Smooth muscle cell (in vitro differentiated cells): Measurements from ENCODE around the gene CNPY1. TPM values are rescaled to one million over a fixed set of nuclear protein-coding genes. Genes with fewer than 3 reads are reported as not detected.

Experiments used
- DNase-seq: peaks from one replicate; lab custom pipeline; 2025; ENCODE audit not compliant: unreplicated experiment; lab: John Stamatoyannopoulos, UW
- H2AFZ ChIP-seq: fragments of 200-600 bp; sonication (generic); 2 replicates; pipeline ENCODE4 v1.6.0; 2016; ENCODE audit warnings: antibody characterized with exemption, low read depth, mild to moderate bottlenecking
- H3F3A ChIP-seq: fragments of 200-600 bp; sonication (generic); 2 replicates; pipeline ENCODE4 v1.6.0; 2017; ENCODE audit warnings: antibody characterized with exemption, low read depth
- H3K27ac ChIP-seq: fragments of 200-600 bp; sonication (generic); 2 replicates; pipeline ENCODE4 v1.5.1; 2016; ENCODE audit warnings: low read depth, mild to moderate bottlenecking
- H3K27me3 ChIP-seq: fragments of 200-600 bp; sonication (generic); 2 replicates; pipeline ENCODE4 v1.6.1; 2016; ENCODE audit warnings: low read depth, mild to moderate bottlenecking
- H3K36me3 ChIP-seq: fragments of 200-600 bp; sonication (generic); 2 replicates; pipeline ENCODE4 v1.5.1; 2016; ENCODE audit warnings: low read depth
- H3K4me1 ChIP-seq: fragments of 200-600 bp; sonication (generic); 2 replicates; pipeline ENCODE4 v1.5.1; 2016; ENCODE audit warnings: low read depth
- H3K4me2 ChIP-seq: fragments of 200-600 bp; sonication (generic); 2 replicates; pipeline ENCODE4 v1.6.0; 2016; ENCODE audit warnings: mild to moderate bottlenecking
- H3K4me3 ChIP-seq: fragments of 200-600 bp; sonication (generic); 2 replicates; pipeline ENCODE4 v1.5.1; 2016; ENCODE audit warnings: mild to moderate bottlenecking
- H3K79me2 ChIP-seq: fragments of 200-600 bp; sonication (generic); 2 replicates; pipeline ENCODE4 v1.6.0; 2016; ENCODE audit warnings: low read depth, mild to moderate bottlenecking
- H3K9ac ChIP-seq: fragments of 200-600 bp; sonication (generic); 2 replicates; pipeline ENCODE4 v1.6.0; 2016; ENCODE audit warnings: low read depth
- H3K9me3 ChIP-seq: fragments of 200-600 bp; sonication (generic); replicated peaks from 2 replicates; pipeline ENCODE4 v1.5.1; 2016; ENCODE audit warnings: low read depth
- H4K20me1 ChIP-seq: fragments of 200-600 bp; sonication (generic); 2 replicates; pipeline ENCODE4 v1.6.0; 2016; ENCODE audit warnings: low read depth
- CTCF ChIP-seq: fragments of 200-600 bp; sonication (generic); IDR thresholded peaks from 2 replicates; pipeline ENCODE4 v1.5.1; 2017; ENCODE audit warnings: borderline replicate concordance, mild to moderate bottlenecking, antibody characterized with exemption; ENCODE audit not compliant: insufficient read depth, poor library complexity, severe bottlenecking
- WGBS: methylation state at CpG from one replicate; pipeline ENCODE4 v1.1.7; 2016; ENCODE audit warnings: low lambda C conversion rate; 5-methylcytosine and 5-hydroxymethylcytosine counted together
- polyA plus RNA-seq: library from polyadenylated mRNA; unstranded; fragments of >200 nt; fragmentation: Nextera tagmentation; extraction: Ambion mirVana; gene quantifications from 2 replicates; pipeline ENCODE4 v1.2.1, GENCODE V29; 2016
- total RNA-seq: library from RNA; depleted of rRNA; stranded (reverse); fragments of >200 nt; gene quantifications from 2 replicates; pipeline ENCODE4 v1.2.3, GENCODE V29; 2014

The CNPY1 gene
- total and polyA plus RNA-seq, 2 experiments from 2014 or later = 1.0 TPM; not detected in 1

- H3F3A ChIP-seq = no peaks in the 10 kb centered on the region
- H3K79me2 ChIP-seq = no peaks in the 10 kb centered on the region
- 81% methylated on average over 9 of the region's 9 CpGs for WGBS
- H3K27ac ChIP-seq = no peak overlapping the region
- H3K9ac ChIP-seq = no peak overlapping the region
- peaks cover 89% of the 10 kb centered on the region for H3K27me3 ChIP-seq
- no peak overlapping the region for H3K4me2 ChIP-seq
- DNase-seq = no peak
- no peaks in the 10 kb centered on the region for H3K36me3 ChIP-seq
- no peaks in the 10 kb centered on the region for H3K4me1 ChIP-seq
- H3K9me3 ChIP-seq = no peaks in the 10 kb centered on the region
- no peak overlapping the region for H3K4me3 ChIP-seq
- H2AFZ ChIP-seq = no peak overlapping the region
- TF ChIP-seq CTCF = no peak
- H4K20me1 ChIP-seq = no peaks in the 10 kb centered on the region
These were observed 28.9 kb downstream of the CNPY1 start for GRCh38 chr7:155517452-155517851.

- no peak overlapping the region for H3K4me2 ChIP-seq
- DNase-seq = no peak
- H3K9ac ChIP-seq = no peak overlapping the region
- no peak for TF ChIP-seq CTCF
- 87% methylated on average over 12 of the region's 12 CpGs for WGBS
- H3K27me3 ChIP-seq = peaks cover 93% of the 10 kb centered on the region
- no peaks in the 10 kb centered on the region for H4K20me1 ChIP-seq
- H3K4me3 ChIP-seq = no peak overlapping the region
- no peaks in the 10 kb centered on the region for H3K9me3 ChIP-seq
- H3K79me2 ChIP-seq = no peaks in the 10 kb centered on the region
- H3K4me1 ChIP-seq = no peaks in the 10 kb centered on the region
- no peak overlapping the region for H2AFZ ChIP-seq
- no peaks in the 10 kb centered on the region for H3K36me3 ChIP-seq
- H3F3A ChIP-seq = no peaks in the 10 kb centered on the region
- H3K27ac ChIP-seq = no peak overlapping the region
These were observed 29.9 kb downstream of the CNPY1 start for GRCh38 chr7:155516466-155516865.

GRCh38 chr7:155515318-155515717, 31.0 kb downstream of the CNPY1 start:
- H2AFZ ChIP-seq = no peak overlapping the region
- 86% methylated on average over 11 of the region's 11 CpGs for WGBS
- H3K4me3 ChIP-seq = no peak overlapping the region
- no peaks in the 10 kb centered on the region for H3F3A ChIP-seq
- no peaks in the 10 kb centered on the region for H3K79me2 ChIP-seq
- no peaks in the 10 kb centered on the region for H3K36me3 ChIP-seq
- H3K4me1 ChIP-seq = peaks cover 1% of the 10 kb centered on the region
- H3K9ac ChIP-seq = no peak overlapping the region
- no peaks in the 10 kb centered on the region for H3K9me3 ChIP-seq
- TF ChIP-seq CTCF = no peak
- H3K27ac ChIP-seq = no peak overlapping the region
- DNase-seq = no peak
- no peak overlapping the region for H3K4me2 ChIP-seq
- peaks cover 94% of the 10 kb centered on the region for H3K27me3 ChIP-seq
- no peaks in the 10 kb centered on the region for H4K20me1 ChIP-seq

- Histone ChIP-seq H4K20me1 (no peaks in the 10 kb centered on the region), H3K27ac (no peak overlapping the region), H2AFZ (no peak overlapping the region), H3K9ac (no peak overlapping the region), H3K4me1 (peaks cover 9% of the 10 kb centered on the region), H3K79me2 (no peaks in the 10 kb centered on the region), H3F3A (no peaks in the 10 kb centered on the region), H3K4me3 (no peak overlapping the region), H3K36me3 (no peaks in the 10 kb centered on the region), H3K4me2 (no peak overlapping the region), H3K9me3 (no peaks in the 10 kb centered on the region), H3K27me3 (peaks cover 97% of the 10 kb centered on the region)
- no peak for TF ChIP-seq CTCF
- no peak for DNase-seq
- 86% methylated on average over 8 of the region's 8 CpGs for WGBS
These were observed 32.1 kb downstream of the CNPY1 start for GRCh38 chr7:155514296-155514695.
